ENCODE data around the gene PRR7.

- TF ChIP-seq CTCF (IDR thresholded peaks at IDR 0.05) (no peak), POLR2AphosphoS5 (IDR thresholded peaks at IDR 0.05; ENCODE audit: insufficient read depth in 1 of 2, low read depth in 1 of 2) (no peak)
Measured at GRCh38 chr5:177445917-177446199, 756 bp upstream of the PRR7 start.
